ENCODE data around the gene STK32B.

GRCh38 chr4:5463361-5463760 lies 412.1 kb downstream of the STK32B start:
- TF ChIP-seq POLR2A (IDR thresholded peaks at IDR 0.05): no peak
- TF ChIP-seq CTCF (IDR thresholded peaks at IDR 0.05 in 4 of 5, conservative IDR thresholded peaks at IDR 0.05 in 1 of 5): no peak

Measured in gastrocnemius medialis (tissue), 4 donors.